Natural killer cell treated with Interleukin-12 subunit alpha and Interleukin-12 subunit beta and Interleukin-15 and Interleukin-18, amount 100 ng/mL, for 72 hours (primary cell): ENCODE data around the gene CNTNAP1. TPM values are rescaled to one million over a fixed set of nuclear protein-coding genes. Genes with fewer than 3 reads are reported as not detected.
"Not testable (repeated sequence)": the region's sequence is repeated elsewhere in the genome, so short reads cannot be mapped to it uniquely, and the experiment has no call there.

Experiments used
- ATAC-seq, 2 donors: fragments of 150-1000 bp; cut with Tn5 transposase in 1 of 2; sonication (Bioruptor Pico), chemical (Tn5 transposase) in 1 of 2; 2 replicates each; pipeline ENCODE4 v1.10.0; 2021
- DNase-seq: peaks from one replicate; pipeline ENCODE4 v3.0.0; 2022; ENCODE audit warnings: low spot score
- H3K27ac Mint-ChIP-seq, 2 donors: 1 replicate in 1 of 2; 2 replicates in 1 of 2; pipeline ENCODE4 v1.8.0; 2022; ENCODE audit warnings: mixed read lengths in 2 of 2, mild to moderate bottlenecking in 1 of 2, moderate library complexity in 1 of 2
- H3K27me3 Mint-ChIP-seq, 2 donors: 1 replicate in 1 of 2; 2 replicates in 1 of 2; pipeline ENCODE4 v1.8.0; 2022; ENCODE audit warnings: mixed read lengths in 2 of 2
- H3K36me3 Mint-ChIP-seq: one replicate; pipeline ENCODE4 v1.8.0; 2022; ENCODE audit warnings: mixed read lengths
- H3K4me1 Mint-ChIP-seq, 2 donors: 1 replicate in 1 of 2; 2 replicates in 1 of 2; pipeline ENCODE4 v1.8.0; 2022; ENCODE audit warnings: low read depth in 2 of 2, mixed read lengths in 2 of 2, mild to moderate bottlenecking in 1 of 2
- H3K4me3 Mint-ChIP-seq: one replicate; pipeline ENCODE4 v1.8.0; 2022; ENCODE audit warnings: mixed read lengths
- H3K9me3 Mint-ChIP-seq: 2 replicates; pipeline ENCODE4 v1.8.0; 2022; ENCODE audit warnings: mixed read lengths
- total RNA-seq, 2 donors: library from RNA; stranded (reverse); gene quantifications; one replicate each; pipeline ENCODE4 v1.2.3, GENCODE V29; 2022

CNTNAP1 gene
- total RNA-seq: under 1 TPM; 0.17 to 0.39 TPM

DNA sequence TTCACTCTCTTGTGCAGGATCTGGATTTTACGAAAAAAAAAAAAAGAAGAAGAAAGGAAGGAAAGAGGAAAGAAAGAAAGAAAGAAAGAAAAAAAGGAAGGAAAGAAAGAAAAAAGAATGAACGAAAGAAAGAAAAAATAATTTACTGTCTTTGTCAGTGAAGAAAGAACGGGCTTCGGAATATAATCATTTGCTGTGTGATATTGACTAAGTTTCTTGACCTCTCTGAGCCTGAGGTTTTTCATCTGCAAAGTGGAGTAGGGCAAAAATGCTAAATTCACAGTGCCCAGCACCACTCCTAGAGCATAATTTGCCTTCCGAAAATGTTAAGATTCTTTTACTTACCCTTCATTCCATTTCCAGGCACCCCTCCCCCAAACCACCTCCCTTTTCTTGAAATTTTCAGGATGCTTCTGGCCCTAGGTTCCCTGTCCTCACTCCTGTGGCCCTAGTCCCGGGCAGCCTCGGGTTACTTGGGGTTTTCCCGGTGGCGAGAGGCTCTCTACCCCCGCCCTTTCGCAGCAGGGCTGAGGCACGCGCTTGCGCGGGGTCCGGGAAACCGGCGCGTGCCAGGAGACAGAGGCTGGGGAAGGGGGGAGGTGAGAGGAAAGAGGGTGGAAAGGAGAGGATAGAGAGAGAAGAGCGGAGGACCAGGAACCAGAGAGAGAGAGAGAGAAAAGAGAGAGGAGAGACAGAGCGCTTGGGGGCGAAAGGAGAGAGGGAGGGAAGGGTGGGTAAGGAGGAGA, at the start of gene CNTNAP1:
CNTNAP1 (plus strand) TSS at position 556 of the 746 bp plus-strand sequence. CDS start 299 bp downstream, outside the sequence.
- Mint-ChIP-seq H3K27ac (peak within 1 kb of the TSS; percentile 35 to 60), H3K27me3 (peaks cover 33 to 44% of the 10 kb centered on the region in 2 donors), H3K4me3 (peak within 1 kb of the TSS; percentile 65), H3K36me3 (no peaks in the 10 kb centered on the region), H3K4me1 (peaks cover 35 to 39% of the 10 kb centered on the region in 2 donors), H3K9me3 (no peaks in the 10 kb centered on the region)
- ATAC-seq (no peak), DNase-seq (no peak)

DNA sequence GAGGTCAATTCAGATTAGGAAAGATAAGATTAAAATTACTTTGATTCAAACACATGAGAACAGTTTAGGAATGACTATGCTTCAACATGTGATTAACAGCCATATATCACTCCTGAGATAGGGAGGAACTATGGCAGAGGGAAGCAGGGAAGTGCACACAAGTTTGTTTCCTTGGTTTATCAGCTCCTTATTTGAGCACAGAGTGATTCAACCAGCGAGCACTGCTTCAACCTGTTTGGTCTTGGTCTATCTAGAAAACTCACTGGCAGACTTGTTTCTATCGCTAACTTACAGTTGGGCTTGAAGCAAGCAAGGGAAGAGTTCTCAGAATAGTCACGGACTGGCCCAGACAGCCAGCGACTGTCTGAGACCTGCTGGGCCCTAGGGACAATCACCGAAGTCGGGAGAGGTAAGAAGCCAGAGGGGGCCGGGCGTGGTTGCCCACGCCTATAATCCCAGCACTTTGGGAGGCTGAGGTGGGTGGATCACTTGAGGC, 49.3 kb upstream of the CNTNAP1 start:
- Mint-ChIP-seq H3K27ac (no peak overlapping the region), H3K27me3 (peaks cover 0 to 2% of the 10 kb centered on the region in 2 donors), H3K4me1 (peaks cover 0 to 5% of the 10 kb centered on the region in 2 donors), H3K36me3 (no peaks in the 10 kb centered on the region), H3K9me3 (no peaks in the 10 kb centered on the region), H3K4me3 (no peak overlapping the region)
- ATAC-seq (no peak), DNase-seq (no peak)

DNA sequence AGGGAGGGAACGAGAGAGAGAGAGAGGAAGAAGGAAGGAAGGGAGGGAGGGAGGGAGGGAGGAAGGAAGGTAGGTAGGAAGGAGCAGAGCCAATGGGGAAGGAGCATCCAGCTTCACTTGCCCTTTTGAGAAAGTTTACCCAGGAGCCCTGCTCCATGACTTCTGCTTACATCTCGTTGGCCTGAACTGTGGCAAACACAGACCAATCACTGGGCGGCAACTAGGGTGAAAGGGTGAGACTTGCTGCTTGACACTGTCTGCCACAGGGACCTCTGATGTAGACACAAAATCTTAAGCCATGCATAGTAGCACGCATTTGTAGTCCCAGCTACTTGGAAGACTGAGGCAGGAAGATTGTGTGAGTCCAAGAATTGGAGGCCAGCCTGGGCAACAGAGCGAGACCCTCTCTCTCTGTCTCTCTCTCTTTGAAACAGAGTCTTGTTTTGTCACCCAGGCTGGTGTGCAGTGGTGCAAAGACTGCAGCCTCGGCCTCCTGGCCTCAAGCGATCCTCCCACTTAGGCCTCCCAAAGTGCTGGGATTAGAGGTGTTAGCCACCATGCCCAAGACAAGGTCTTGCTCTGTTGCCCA, 42.7 kb upstream of the CNTNAP1 start:
- no peak for DNase-seq

DNA sequence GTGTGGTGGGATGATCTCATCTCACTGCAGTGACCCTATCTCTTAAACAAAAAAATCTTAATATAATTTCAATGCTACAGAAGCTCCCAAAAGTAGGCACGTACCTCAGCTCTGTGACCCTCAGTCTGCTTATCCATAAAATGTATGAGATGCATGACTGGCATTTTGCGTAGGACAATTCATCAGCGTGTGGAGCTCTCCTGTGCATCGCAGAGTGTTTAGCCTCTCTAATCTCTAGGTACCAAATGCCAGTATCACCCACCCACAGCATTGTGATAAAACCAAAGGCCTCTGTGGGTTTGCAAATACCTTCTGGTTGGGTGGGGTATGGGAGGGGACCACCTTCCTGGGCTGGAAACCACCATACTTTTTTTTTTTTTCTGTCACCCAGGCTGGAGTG, 42.2 kb upstream of the CNTNAP1 start:
- Mint-ChIP-seq H3K36me3 (no peaks in the 10 kb centered on the region), H3K9me3 (no peaks in the 10 kb centered on the region), H3K27ac (no peak overlapping the region), H3K4me1 (peaks cover 0 to 7% of the 10 kb centered on the region in 2 donors), H3K27me3 (peaks cover 0 to 9% of the 10 kb centered on the region in 2 donors), H3K4me3 (no peak overlapping the region)
- ATAC-seq: no peak
- DNase-seq: no peak

More for the DNA sequence above, 42.7 kb upstream of the CNTNAP1 start:
- ATAC-seq: no peak
- Mint-ChIP-seq H3K27ac (no peak overlapping the region), H3K4me1 (peaks cover 0 to 7% of the 10 kb centered on the region in 2 donors), H3K9me3 (no peaks in the 10 kb centered on the region), H3K27me3 (peaks cover 0 to 9% of the 10 kb centered on the region in 2 donors), H3K36me3 (no peaks in the 10 kb centered on the region), H3K4me3 (no peak overlapping the region)

DNA sequence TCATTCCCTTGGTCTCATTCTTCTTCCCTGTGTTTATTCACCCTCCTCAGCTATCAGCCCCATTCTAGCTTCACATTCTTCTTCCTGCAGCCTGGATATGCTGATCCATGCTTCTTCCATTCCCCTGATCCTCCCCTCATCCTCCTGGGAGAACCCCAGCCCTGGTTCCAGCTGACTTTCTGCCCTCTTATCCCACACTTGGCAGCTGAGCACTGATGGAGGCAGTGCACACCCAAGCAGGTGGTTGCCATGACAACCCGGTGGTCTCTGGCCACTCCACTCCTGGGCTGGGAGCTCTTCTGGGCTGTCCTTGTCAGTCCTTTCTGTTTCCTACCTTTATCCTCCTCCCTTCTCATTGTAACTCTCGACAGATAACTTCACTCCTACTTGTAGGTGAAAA, 40.0 kb upstream of the CNTNAP1 start:
- H3K9me3 Mint-ChIP-seq: no peaks in the 10 kb centered on the region
- peaks cover 0 to 9% of the 10 kb centered on the region in 2 donors for H3K27me3 Mint-ChIP-seq
- H3K36me3 Mint-ChIP-seq: no peaks in the 10 kb centered on the region
- ATAC-seq: no peak
- peaks cover 0 to 7% of the 10 kb centered on the region in 2 donors for H3K4me1 Mint-ChIP-seq
- DNase-seq: no peak
- no peak overlapping the region for H3K4me3 Mint-ChIP-seq
- H3K27ac Mint-ChIP-seq: no peak overlapping the region

DNA sequence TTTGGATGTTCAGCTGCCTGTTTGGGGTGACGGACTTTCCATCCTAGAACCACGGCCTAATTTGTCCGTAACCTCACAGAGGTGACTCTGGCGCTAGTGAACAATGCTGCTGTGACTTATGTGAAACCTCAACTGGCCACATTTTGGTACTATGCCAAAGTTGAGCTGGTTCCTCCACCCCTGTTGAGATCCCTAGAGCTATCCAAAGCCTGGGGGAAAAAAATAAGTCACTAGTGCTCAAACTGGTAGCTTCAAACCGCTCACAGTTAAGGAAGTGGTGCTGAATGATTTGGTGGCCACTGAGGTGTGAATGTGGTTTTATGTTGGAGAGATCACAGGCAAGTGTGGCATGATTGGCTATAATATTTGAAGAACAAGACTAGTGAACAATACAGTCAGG, 34.6 kb upstream of the CNTNAP1 start:
- Mint-ChIP-seq H3K4me1 (peaks cover 9 to 10% of the 10 kb centered on the region in 2 donors), H3K9me3 (no peaks in the 10 kb centered on the region), H3K36me3 (no peaks in the 10 kb centered on the region), H3K4me3 (no peak overlapping the region), H3K27me3 (peaks cover 8 to 17% of the 10 kb centered on the region in 2 donors), H3K27ac (no peak overlapping the region)
- DNase-seq (no peak), ATAC-seq (peak in 1 of 2 donors; percentile 48)

DNA sequence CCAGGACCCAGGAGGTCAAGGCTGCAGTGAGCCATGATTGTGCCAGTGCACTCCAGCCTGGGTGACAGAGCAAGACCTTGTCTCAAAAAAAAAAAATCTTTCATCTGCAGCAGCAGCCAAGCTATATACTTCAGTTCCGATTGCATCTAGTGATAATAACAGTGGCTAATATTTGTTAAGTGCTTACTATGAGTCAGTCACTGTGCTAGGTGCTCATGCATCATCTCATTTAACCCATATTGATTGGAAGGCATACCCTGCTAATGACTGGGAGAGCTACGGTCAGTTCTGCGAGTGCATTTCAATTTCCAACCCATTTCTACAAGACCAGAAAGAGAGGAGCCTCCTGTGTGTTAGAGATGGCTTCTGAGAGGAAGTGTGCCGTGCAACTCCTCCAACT, 30.9 kb upstream of the CNTNAP1 start:
- peaks cover 15 to 36% of the 10 kb centered on the region in 2 donors for H3K27me3 Mint-ChIP-seq
- H3K9me3 Mint-ChIP-seq: no peaks in the 10 kb centered on the region
- H3K4me1 Mint-ChIP-seq: peaks cover 17 to 19% of the 10 kb centered on the region in 2 donors
- ATAC-seq (no peak), DNase-seq (no peak)
- H3K4me3 Mint-ChIP-seq: no peak overlapping the region
- no peaks in the 10 kb centered on the region for H3K36me3 Mint-ChIP-seq
- H3K27ac Mint-ChIP-seq: no peak overlapping the region

DNA sequence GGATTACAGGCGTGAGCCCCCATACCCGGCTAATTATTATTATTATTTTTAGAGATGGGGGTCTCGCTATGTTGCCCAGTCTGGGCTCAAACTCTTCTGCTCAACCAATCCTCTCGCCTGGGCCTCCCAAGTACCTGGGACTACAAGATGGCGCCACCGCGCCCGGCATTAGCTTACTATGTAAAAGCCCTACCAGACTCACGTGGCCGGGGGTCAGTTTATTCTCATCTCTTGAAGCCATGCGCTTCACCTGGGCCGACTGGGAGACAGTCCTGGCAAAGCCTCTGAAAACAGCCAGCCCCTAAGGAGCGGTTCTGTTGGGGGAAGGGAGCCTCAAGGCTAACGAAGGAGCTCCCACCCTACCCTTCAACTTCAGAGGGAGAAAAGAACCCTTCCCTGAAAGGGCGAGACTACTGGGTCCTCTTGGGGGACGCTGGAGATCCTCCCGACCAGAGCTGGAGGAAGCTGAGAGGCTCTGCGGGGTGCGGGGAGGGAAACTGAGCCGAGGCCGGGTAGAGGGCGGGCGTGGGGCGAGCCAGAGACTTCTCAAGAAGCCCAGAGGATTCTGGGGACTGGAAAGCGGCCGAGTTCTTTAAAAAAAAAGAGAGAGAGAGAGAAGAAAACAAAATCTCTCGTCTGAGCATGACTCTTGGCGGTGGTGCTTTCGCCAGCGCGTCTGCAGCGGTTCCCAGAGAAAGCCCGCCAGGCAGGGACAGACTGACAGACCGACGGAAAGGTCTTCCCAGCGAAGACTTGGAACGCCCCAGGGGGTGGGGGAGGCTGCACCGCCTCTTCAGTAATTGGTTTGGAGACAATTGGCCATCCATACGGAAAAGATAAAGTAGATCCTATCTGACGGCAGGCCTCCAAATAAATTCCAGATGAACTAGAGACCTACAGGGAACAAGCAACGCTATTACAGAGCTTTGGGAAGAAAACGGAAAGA, 28.9 kb upstream of the CNTNAP1 start:
- H3K4me1 Mint-ChIP-seq: peaks cover 12 to 16% of the 10 kb centered on the region in 2 donors
- H3K27ac Mint-ChIP-seq: no peak overlapping the region
- no peaks in the 10 kb centered on the region for H3K36me3 Mint-ChIP-seq
- H3K27me3 Mint-ChIP-seq: peaks cover 11 to 26% of the 10 kb centered on the region in 2 donors
- ATAC-seq (no peak), DNase-seq (no peak)
- no peaks in the 10 kb centered on the region for H3K9me3 Mint-ChIP-seq
- no peak overlapping the region for H3K4me3 Mint-ChIP-seq

DNA sequence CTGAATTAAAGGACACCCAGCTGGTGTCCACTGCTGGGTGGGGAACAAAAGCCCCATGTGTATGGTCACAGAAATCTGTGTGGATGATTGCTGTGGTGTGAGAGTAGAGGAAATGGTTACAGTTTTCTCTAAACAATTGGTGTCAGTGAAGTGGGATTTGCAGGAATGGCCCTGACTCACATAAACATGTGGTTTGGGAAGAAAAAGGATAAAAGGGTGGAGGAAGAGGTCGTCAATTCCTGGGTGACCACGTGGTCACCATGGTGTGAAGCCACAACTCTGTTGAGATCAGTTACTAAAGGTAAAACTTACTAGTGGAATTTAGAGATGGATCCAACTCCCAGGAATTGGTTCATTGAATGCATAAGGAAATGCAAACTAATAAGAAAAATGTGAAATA, 26.8 kb upstream of the CNTNAP1 start:
- H3K36me3 Mint-ChIP-seq: no peaks in the 10 kb centered on the region
- no peak for DNase-seq
- H3K9me3 Mint-ChIP-seq: no peaks in the 10 kb centered on the region
- H3K27ac Mint-ChIP-seq: no peak overlapping the region
- peaks cover 17 to 21% of the 10 kb centered on the region in 2 donors for H3K4me1 Mint-ChIP-seq
- peaks cover 8 to 23% of the 10 kb centered on the region in 2 donors for H3K27me3 Mint-ChIP-seq
- no peak overlapping the region for H3K4me3 Mint-ChIP-seq
- no peak for ATAC-seq

DNA sequence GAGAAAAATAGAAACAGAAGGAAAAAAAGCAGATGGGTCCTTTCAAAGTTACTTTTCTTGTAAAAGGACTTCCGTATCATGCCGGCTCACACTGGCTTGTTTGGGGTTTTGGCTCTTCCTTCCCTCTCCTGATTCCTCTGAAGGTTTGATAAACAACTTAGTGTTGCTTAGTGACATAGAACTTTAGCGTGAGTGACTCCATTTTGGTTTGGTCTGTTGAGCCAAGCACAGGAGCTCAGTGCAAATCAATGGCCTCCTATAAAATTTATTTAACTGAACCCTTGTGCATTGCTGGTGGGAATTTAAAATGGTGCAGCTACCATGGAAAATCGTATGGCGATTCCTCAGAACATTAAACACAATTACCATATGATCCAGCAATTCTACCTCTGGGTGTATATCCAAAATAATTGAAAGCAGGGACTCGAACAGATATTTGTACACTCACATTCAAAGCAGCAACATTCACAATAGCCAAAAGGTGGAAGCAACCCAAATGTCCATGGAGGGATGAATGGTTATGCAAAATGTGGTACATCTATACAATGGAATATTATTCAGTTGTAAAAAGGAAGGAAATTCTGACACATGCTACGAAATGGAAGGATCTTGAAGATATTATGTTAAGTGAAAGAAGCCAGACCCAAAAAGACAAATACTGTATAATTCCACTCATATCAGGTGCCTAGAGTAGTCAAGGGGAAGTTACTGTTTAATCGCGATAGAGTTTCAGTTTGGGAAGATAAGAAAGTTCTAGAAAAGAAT, 24.3 kb upstream of the CNTNAP1 start:
- Mint-ChIP-seq H3K27me3 (peaks cover 8 to 20% of the 10 kb centered on the region in 2 donors), H3K27ac (no peak overlapping the region), H3K36me3 (no peaks in the 10 kb centered on the region), H3K4me1 (peaks cover 17 to 21% of the 10 kb centered on the region in 2 donors), H3K9me3 (no peaks in the 10 kb centered on the region), H3K4me3 (peak overlapping the region; percentile 59)
- DNase-seq (no peak), ATAC-seq (no peak)

DNA sequence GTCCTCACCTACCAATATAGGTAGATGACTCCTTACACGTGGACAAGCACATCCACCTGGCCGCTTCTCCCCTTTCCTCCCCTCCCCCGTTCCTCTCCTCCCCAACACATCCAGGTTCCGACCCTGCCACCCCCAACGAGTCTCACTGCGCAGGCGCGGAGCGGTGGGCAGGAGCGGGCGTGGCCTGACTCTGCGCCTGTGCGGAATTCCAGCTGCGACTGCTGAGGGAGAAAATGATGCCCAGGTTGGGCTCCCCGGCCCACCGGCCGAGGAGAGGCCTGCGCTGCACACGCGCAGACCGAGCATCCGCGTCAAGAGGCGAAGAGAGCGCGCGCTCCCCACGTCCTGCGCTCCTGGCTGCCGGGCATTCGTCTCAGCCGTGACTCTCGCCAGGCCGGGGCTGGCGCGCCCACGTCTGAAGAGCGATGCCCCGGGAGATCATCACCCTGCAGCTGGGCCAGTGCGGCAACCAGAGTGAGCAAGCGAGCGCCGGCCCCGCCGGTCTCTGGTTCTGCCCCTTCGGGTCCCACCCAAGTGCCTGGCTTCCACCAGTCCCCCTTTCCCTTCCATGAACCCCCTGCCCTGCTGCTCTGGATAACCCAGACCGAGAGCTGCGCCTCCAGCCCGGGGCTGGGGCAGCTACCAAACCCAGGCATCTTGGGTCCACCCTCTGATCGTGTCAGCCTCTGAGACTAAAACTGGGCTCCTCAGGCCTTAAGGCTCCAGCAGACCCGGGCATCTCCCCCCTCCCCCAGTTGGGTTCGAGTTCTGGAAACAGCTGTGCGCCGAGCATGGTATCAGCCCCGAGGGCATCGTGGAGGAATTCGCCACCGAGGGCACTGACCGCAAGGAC, 23.0 kb upstream of the CNTNAP1 start, which contains the start of gene TUBG2:
TUBG2 (plus strand) TSS at position 206 of the 853 bp plus-strand sequence; CDS start at position 426, 220 bp downstream.
- DNase-seq (peak; percentile 79), ATAC-seq (peak; percentile 83 to 90)
- Mint-ChIP-seq H3K4me1 (peaks cover 17 to 21% of the 10 kb centered on the region in 2 donors), H3K9me3 (no peaks in the 10 kb centered on the region), H3K4me3 (peak within 1 kb of the TSS; percentile 85), H3K27me3 (peaks cover 0 to 13% of the 10 kb centered on the region in 2 donors), H3K27ac (peak within 1 kb of the TSS; percentile 27 to 35), H3K36me3 (no peaks in the 10 kb centered on the region)

DNA sequence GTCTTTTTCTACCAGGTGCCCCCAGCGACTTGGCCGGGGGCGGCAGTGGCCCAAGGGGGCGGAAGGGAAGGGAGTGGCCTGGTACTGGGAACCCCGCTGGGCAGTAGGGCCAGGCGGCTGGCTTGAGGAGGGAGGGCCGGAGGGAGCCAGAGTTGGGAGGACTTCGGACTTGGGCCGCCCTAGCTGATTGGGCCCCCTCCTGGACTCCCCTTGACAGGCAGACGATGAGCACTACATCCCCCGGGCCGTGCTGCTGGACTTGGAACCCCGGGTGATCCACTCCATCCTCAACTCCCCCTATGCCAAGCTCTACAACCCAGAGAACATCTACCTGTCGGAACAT, 22.4 kb upstream of the CNTNAP1 start:
- not testable (repeated sequence) for H3K27me3 Mint-ChIP-seq, H3K36me3 Mint-ChIP-seq, ATAC-seq, H3K9me3 Mint-ChIP-seq, DNase-seq, H3K27ac Mint-ChIP-seq
- Mint-ChIP-seq H3K4me1 (peaks cover 17 to 21% of the 10 kb centered on the region in 2 donors), H3K4me3 (peak overlapping the region; percentile 8)
